ENCODE data around the gene ABHD17A.
A peak's percentile ranks its signal among the peaks of the same experiment; 100 is the strongest.

The ABHD17A gene

GRCh38 chr19:1885398-1886119 lies at the start of gene ABHD17A:
Gene ABHD17A (minus strand): TSS chr19:1885496. CDS start chr19:1881566, 3,930 bp downstream.
- DNase-seq, result peak; percentile 81

- DNase-seq, result no peak
Observed at GRCh38 chr19:1933942-1934341, 48.6 kb upstream of the ABHD17A start.

GRCh38 chr19:1933244-1933643 lies 47.9 kb upstream of the ABHD17A start:
- no peak for DNase-seq

GRCh38 chr19:1932395-1932794 lies 47.1 kb upstream of the ABHD17A start:
- DNase-seq, result no peak

GRCh38 chr19:1931445-1931844 lies 46.1 kb upstream of the ABHD17A start:
- DNase-seq, result no peak

GRCh38 chr19:1929021-1929742 lies 43.9 kb upstream of the ABHD17A start:
- DNase-seq, result no peak

- no peak for DNase-seq
Observed at GRCh38 chr19:1925544-1925943, 40.2 kb upstream of the ABHD17A start.

- no peak for DNase-seq
Observed at GRCh38 chr19:1924320-1924961, 39.1 kb upstream of the ABHD17A start.

GRCh38 chr19:1923319-1923718 lies 38.0 kb upstream of the ABHD17A start:
- DNase-seq, result no peak

- DNase-seq, result no peak
Observed at GRCh38 chr19:1922803-1923202, 37.5 kb upstream of the ABHD17A start.

GRCh38 chr19:1921825-1922224 lies 36.5 kb upstream of the ABHD17A start:
- no peak for DNase-seq

- no peak for DNase-seq
Observed at GRCh38 chr19:1921326-1921725, 36.0 kb upstream of the ABHD17A start.

GRCh38 chr19:1920644-1921043 lies 35.3 kb upstream of the ABHD17A start:
- no peak for DNase-seq

GRCh38 chr19:1918975-1919374 lies 33.7 kb upstream of the ABHD17A start:
- DNase-seq, result no peak

GRCh38 chr19:1917926-1918325 lies 32.6 kb upstream of the ABHD17A start:
- DNase-seq, result no peak

- no peak for DNase-seq
Observed at GRCh38 chr19:1917146-1917545, 31.9 kb upstream of the ABHD17A start.

- no peak for DNase-seq
Observed at GRCh38 chr19:1914826-1915341, 29.6 kb upstream of the ABHD17A start.

- DNase-seq, result no peak
Observed at GRCh38 chr19:1913781-1914577, 28.7 kb upstream of the ABHD17A start.

GRCh38 chr19:1912760-1913505 lies 27.6 kb upstream of the ABHD17A start:
- DNase-seq, result no peak

- no peak for DNase-seq
Observed at GRCh38 chr19:1911995-1912394, 26.7 kb upstream of the ABHD17A start.

- DNase-seq, result no peak
Observed at GRCh38 chr19:1911098-1911497, 25.8 kb upstream of the ABHD17A start.

GRCh38 chr19:1910177-1910576 lies 24.9 kb upstream of the ABHD17A start:
- no peak for DNase-seq

Measured in NCI-H1417 treated with DMSO at 0.1 percent for 48 hours (cell line).